ENCODE results near the gene ADAMTSL1. TPM values are rescaled to one million over a fixed set of nuclear protein-coding genes. Genes with fewer than 3 reads are reported as not detected.

The ADAMTSL1 gene
- total and polyA plus RNA-seq, 2 experiments from 2014 or later = 2.3 to 5.0 TPM

GRCh38 chr9:18428661-18429060 lies 45.3 kb upstream of the ADAMTSL1 start (continued):
- TF ChIP-seq, protein P1, sequence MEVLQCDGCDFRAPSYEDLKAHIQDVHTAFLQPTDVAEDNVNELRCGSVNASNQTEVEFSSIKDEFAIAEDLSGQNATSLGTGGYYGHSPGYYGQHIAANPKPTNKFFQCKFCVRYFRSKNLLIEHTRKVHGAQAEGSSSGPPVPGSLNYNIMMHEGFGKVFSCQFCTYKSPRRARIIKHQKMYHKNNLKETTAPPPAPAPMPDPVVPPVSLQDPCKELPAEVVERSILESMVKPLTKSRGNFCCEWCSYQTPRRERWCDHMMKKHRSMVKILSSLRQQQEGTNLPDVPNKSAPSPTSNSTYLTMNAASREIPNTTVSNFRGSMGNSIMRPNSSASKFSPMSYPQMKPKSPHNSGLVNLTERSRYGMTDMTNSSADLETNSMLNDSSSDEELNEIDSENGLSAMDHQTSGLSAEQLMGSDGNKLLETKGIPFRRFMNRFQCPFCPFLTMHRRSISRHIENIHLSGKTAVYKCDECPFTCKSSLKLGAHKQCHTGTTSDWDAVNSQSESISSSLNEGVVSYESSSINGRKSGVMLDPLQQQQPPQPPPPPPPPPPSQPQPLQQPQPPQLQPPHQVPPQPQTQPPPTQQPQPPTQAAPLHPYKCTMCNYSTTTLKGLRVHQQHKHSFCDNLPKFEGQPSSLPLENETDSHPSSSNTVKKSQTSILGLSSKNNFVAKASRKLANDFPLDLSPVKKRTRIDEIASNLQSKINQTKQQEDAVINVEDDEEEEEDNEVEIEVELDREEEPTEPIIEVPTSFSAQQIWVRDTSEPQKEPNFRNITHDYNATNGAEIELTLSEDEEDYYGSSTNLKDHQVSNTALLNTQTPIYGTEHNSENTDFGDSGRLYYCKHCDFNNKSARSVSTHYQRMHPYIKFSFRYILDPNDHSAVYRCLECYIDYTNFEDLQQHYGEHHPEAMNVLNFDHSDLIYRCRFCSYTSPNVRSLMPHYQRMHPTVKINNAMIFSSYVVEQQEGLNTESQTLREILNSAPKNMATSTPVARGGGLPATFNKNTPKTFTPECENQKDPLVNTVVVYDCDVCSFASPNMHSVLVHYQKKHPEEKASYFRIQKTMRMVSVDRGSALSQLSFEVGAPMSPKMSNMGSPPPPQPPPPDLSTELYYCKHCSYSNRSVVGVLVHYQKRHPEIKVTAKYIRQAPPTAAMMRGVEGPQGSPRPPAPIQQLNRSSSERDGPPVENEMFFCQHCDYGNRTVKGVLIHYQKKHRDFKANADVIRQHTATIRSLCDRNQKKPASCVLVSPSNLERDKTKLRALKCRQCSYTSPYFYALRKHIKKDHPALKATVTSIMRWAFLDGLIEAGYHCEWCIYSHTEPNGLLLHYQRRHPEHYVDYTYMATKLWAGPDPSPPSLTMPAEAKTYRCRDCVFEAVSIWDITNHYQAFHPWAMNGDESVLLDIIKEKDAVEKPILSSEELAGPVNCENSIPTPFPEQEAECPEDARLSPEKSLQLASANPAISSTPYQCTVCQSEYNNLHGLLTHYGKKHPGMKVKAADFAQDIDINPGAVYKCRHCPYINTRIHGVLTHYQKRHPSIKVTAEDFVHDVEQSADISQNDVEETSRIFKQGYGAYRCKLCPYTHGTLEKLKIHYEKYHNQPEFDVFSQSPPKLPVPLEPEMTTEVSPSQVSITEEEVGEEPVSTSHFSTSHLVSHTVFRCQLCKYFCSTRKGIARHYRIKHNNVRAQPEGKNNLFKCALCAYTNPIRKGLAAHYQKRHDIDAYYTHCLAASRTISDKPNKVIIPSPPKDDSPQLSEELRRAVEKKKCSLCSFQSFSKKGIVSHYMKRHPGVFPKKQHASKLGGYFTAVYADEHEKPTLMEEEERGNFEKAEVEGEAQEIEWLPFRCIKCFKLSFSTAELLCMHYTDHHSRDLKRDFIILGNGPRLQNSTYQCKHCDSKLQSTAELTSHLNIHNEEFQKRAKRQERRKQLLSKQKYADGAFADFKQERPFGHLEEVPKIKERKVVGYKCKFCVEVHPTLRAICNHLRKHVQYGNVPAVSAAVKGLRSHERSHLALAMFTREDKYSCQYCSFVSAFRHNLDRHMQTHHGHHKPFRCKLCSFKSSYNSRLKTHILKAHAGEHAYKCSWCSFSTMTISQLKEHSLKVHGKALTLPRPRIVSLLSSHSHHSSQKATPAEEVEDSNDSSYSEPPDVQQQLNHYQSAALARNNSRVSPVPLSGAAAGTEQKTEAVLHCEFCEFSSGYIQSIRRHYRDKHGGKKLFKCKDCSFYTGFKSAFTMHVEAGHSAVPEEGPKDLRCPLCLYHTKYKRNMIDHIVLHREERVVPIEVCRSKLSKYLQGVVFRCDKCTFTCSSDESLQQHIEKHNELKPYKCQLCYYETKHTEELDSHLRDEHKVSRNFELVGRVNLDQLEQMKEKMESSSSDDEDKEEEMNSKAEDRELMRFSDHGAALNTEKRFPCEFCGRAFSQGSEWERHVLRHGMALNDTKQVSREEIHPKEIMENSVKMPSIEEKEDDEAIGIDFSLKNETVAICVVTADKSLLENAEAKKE (CRISPR knock-in tag; IDR thresholded peaks at IDR 0.05) = no peak

- no peaks in the 10 kb centered on the region for H3K9me2 ChIP-seq (ENCODE audit: insufficient read depth)
- no peak overlapping the region for H3K27ac Mint-ChIP-seq
- H2AFZ ChIP-seq = no peak overlapping the region
- no peaks in the 10 kb centered on the region for H3K27me3 ChIP-seq (ENCODE audit: insufficient read depth)
- H3K4me1 Mint-ChIP-seq = no peaks in the 10 kb centered on the region; the same call in 2 of the 3 replicates
- H3K4me1 ChIP-seq (ENCODE audit: insufficient read depth) = no peaks in the 10 kb centered on the region
- no peaks in the 10 kb centered on the region for H3K79me2 ChIP-seq (replicated peaks; ENCODE audit: insufficient read depth)
- no peaks in the 10 kb centered on the region for H3K27me3 Mint-ChIP-seq (ENCODE audit: insufficient read depth, low read depth, poor library complexity)
- no peaks in the 10 kb centered on the region; the same call in 2 of the 3 replicates for H3K9me3 Mint-ChIP-seq
- no peak overlapping the region for H3K4me3 Mint-ChIP-seq
- DNase-seq (ENCODE audit: low spot score) (no peak), ATAC-seq (no peak)
- no peak overlapping the region for H3K4me2 ChIP-seq
- H3K36me3 Mint-ChIP-seq (ENCODE audit: low read depth) = no peaks in the 10 kb centered on the region
- no peaks in the 10 kb centered on the region for H4K20me1 ChIP-seq (replicated peaks; ENCODE audit: insufficient read depth)
- no peaks in the 10 kb centered on the region for H3K36me3 ChIP-seq (ENCODE audit: insufficient read depth)
- H3K27ac ChIP-seq (ENCODE audit: low read depth) = no peak overlapping the region
- H3F3A ChIP-seq (replicated peaks; ENCODE audit: low read depth) = no peaks in the 10 kb centered on the region
- H3K4me3 ChIP-seq = no peak overlapping the region
- TF ChIP-seq POLR2AphosphoS5 (IDR thresholded peaks at IDR 0.05; ENCODE audit: low read depth) (no peak), ZNF331 (CRISPR knock-in tag; IDR thresholded peaks at IDR 0.05; ENCODE audit: low read depth) (no peak), EZH2 (IDR thresholded peaks at IDR 0.05; ENCODE audit: low read depth, unreplicated experiment) (no peak), STAT1 (IDR thresholded peaks at IDR 0.05; ENCODE audit: unreplicated experiment) (no peak), CTCF (conservative IDR thresholded peaks at IDR 0.05; ENCODE audit: low read depth in 2 of 2) (no peak), NANOG (IDR thresholded peaks at IDR 0.05; ENCODE audit: borderline replicate concordance) (no peak), ZNF114 (CRISPR knock-in tag; IDR thresholded peaks at IDR 0.05) (no peak), CREB1 (CRISPR knock-in tag; IDR thresholded peaks at IDR 0.05; ENCODE audit: low read depth) (no peak)
- TF ChIP-seq, protein P1 (CRISPR knock-in tag; IDR thresholded peaks at IDR 0.05) = no peak
These were observed 44.9 kb upstream of the ADAMTSL1 start for GRCh38 chr9:18429070-18429469.
